ENCODE data around the gene VAT1L. TPM values are rescaled to one million over a fixed set of nuclear protein-coding genes. Genes with fewer than 3 reads are reported as not detected.

Gene VAT1L
- total and polyA plus RNA-seq, 2 donors (not counting 1 experiment from before 2014, with no cell fraction given), result 17.9 to 86.9 TPM

DNA sequence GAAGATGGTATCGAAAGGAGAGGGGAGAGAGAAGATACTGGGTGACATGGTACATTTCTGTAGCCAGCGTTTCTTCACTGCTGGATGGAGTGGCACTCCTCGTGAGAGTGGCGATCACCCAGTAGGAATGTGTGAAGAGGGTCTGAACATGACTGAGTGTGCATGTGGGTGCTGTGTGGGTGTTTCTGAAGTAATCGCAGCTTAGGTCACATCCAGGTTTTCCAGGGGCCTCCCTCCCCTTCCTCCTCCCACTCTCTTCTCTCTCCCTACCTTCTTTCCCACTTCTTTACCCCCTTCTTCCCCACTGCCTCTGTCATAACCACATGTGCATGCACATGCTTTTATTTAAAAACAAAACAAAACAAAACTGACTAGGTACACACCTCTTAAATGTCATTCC lies 235.8 kb downstream of the VAT1L start:
- Histone ChIP-seq H3K4me2 (ENCODE audit: extremely low read depth, insufficient read depth, low read length) (no peak overlapping the region), H4K20me1 (ENCODE audit: control insufficient read depth, extremely low read depth, insufficient read depth, low read length) (no peaks in the 10 kb centered on the region), H2AFZ (ENCODE audit: low read length) (no peak overlapping the region), H3K79me2 (ENCODE audit: control insufficient read depth, insufficient read depth, low read length) (no peaks in the 10 kb centered on the region), H3K36me3 (ENCODE audit: control insufficient read depth, insufficient read depth, low read length) (no peaks in the 10 kb centered on the region), H3K9ac (ENCODE audit: insufficient read depth, low read length) (no peak overlapping the region), H3K27me3 (ENCODE audit: control insufficient read depth, insufficient read depth, low read length) (no peaks in the 10 kb centered on the region), H3K4me1 (ENCODE audit: control insufficient read depth, extremely low read depth, insufficient read depth, low read length) (no peaks in the 10 kb centered on the region), H3K27ac (ENCODE audit: insufficient read depth, low read length) (no peak overlapping the region), H3K9me3 (ENCODE audit: control insufficient read depth, insufficient read depth, low read depth, low read length) (no peaks in the 10 kb centered on the region), H3K4me3 (replicated peaks in 1 of 4; ENCODE audit: control extremely low read depth in 1 of 4, insufficient read depth in 1 of 4, low read depth in 3 of 4, low read length in 4 of 4) (no peak overlapping the region)
- no peak for TF ChIP-seq EZH2 (IDR thresholded peaks at IDR 0.05; ENCODE audit: low read length, missing control alignments)
- TF ChIP-seq, protein P1, sequence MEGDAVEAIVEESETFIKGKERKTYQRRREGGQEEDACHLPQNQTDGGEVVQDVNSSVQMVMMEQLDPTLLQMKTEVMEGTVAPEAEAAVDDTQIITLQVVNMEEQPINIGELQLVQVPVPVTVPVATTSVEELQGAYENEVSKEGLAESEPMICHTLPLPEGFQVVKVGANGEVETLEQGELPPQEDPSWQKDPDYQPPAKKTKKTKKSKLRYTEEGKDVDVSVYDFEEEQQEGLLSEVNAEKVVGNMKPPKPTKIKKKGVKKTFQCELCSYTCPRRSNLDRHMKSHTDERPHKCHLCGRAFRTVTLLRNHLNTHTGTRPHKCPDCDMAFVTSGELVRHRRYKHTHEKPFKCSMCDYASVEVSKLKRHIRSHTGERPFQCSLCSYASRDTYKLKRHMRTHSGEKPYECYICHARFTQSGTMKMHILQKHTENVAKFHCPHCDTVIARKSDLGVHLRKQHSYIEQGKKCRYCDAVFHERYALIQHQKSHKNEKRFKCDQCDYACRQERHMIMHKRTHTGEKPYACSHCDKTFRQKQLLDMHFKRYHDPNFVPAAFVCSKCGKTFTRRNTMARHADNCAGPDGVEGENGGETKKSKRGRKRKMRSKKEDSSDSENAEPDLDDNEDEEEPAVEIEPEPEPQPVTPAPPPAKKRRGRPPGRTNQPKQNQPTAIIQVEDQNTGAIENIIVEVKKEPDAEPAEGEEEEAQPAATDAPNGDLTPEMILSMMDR (conservative IDR thresholded peaks at IDR 0.05 in 1 of 2, IDR thresholded peaks at IDR 0.05 in 1 of 2; ENCODE audit: low read depth in 1 of 2, low read length in 2 of 2), result no peak
- DNase-seq (ENCODE audit: low read depth in 2 of 2), result no peak

DNA sequence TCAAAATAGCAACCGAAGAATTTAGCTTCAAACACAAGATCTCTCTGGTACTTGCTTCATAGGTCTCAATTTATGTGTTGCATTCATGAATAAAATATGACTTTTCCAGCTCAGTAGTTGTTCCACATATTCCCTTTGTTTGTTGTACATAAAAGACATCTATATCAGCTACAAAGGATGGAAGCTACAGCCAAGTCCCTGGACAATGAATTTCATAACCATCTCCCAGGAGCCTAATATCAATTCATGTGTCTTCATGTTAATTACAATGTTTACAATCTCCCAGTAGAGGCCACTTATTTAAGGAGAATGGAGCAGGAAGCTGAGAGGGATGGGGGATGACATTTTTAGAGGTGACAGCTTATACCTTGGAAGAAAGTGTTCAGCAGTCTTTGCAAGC lies 237.3 kb downstream of the VAT1L start:
- Histone ChIP-seq H4K20me1 (ENCODE audit: control insufficient read depth, extremely low read depth, insufficient read depth, low read length) (no peaks in the 10 kb centered on the region), H2AFZ (ENCODE audit: low read length) (no peak overlapping the region), H3K27ac (ENCODE audit: insufficient read depth, low read length) (no peak overlapping the region), H3K9ac (ENCODE audit: insufficient read depth, low read length) (no peak overlapping the region), H3K4me2 (ENCODE audit: extremely low read depth, insufficient read depth, low read length) (no peak overlapping the region), H3K27me3 (ENCODE audit: control insufficient read depth, insufficient read depth, low read length) (no peaks in the 10 kb centered on the region), H3K4me3 (replicated peaks in 1 of 4; ENCODE audit: control extremely low read depth in 1 of 4, insufficient read depth in 1 of 4, low read depth in 3 of 4, low read length in 4 of 4) (no peak overlapping the region), H3K36me3 (ENCODE audit: control insufficient read depth, insufficient read depth, low read length) (no peaks in the 10 kb centered on the region), H3K79me2 (ENCODE audit: control insufficient read depth, insufficient read depth, low read length) (no peaks in the 10 kb centered on the region), H3K4me1 (ENCODE audit: control insufficient read depth, extremely low read depth, insufficient read depth, low read length) (no peaks in the 10 kb centered on the region), H3K9me3 (ENCODE audit: control insufficient read depth, insufficient read depth, low read depth, low read length) (no peaks in the 10 kb centered on the region)
- no peak for DNase-seq (ENCODE audit: low read depth in 2 of 2)
- no peak for TF ChIP-seq EZH2 (IDR thresholded peaks at IDR 0.05; ENCODE audit: low read length, missing control alignments)
- TF ChIP-seq, protein P1 (conservative IDR thresholded peaks at IDR 0.05 in 1 of 2, IDR thresholded peaks at IDR 0.05 in 1 of 2; ENCODE audit: low read depth in 1 of 2, low read length in 2 of 2), result no peak

DNA sequence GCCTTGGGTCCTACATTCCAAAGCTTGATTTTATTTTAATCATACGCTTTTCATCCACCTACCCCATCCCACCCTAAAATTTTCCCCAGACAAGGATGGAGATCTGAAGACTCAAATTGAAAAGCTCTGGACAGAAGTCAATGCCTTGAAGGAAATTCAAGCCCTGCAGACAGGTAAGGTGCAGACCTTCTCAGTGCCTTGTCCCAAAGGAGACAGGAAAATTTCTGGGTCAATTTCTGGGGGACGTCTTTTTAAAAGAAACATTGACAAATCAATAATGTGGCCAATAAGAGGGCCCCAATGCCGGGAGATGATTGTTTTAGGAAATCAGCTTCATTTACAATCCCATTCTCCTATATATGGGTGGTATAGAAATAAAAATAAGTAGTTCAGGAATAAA lies 239.7 kb downstream of the VAT1L start:
- no peaks in the 10 kb centered on the region for H3K4me1 ChIP-seq (ENCODE audit: control insufficient read depth, extremely low read depth, insufficient read depth, low read length)
- no peaks in the 10 kb centered on the region for H4K20me1 ChIP-seq (ENCODE audit: control insufficient read depth, extremely low read depth, insufficient read depth, low read length)
- H3K9me3 ChIP-seq (ENCODE audit: control insufficient read depth, insufficient read depth, low read depth, low read length), result no peaks in the 10 kb centered on the region
- no peak overlapping the region for H3K27ac ChIP-seq (ENCODE audit: insufficient read depth, low read length)
- H3K9ac ChIP-seq (ENCODE audit: insufficient read depth, low read length), result no peak overlapping the region
- no peak overlapping the region for H2AFZ ChIP-seq (ENCODE audit: low read length)
- no peaks in the 10 kb centered on the region for H3K79me2 ChIP-seq (ENCODE audit: control insufficient read depth, insufficient read depth, low read length)
- no peak overlapping the region for H3K4me2 ChIP-seq (ENCODE audit: extremely low read depth, insufficient read depth, low read length)
- DNase-seq (ENCODE audit: low read depth in 2 of 2), result no peak
- H3K36me3 ChIP-seq (ENCODE audit: control insufficient read depth, insufficient read depth, low read length), result no peaks in the 10 kb centered on the region
- H3K27me3 ChIP-seq (ENCODE audit: control insufficient read depth, insufficient read depth, low read length), result no peaks in the 10 kb centered on the region
- H3K4me3 ChIP-seq (replicated peaks in 1 of 4; ENCODE audit: control extremely low read depth in 1 of 4, insufficient read depth in 1 of 4, low read depth in 3 of 4, low read length in 4 of 4), result no peak overlapping the region
- TF ChIP-seq, protein P1 (conservative IDR thresholded peaks at IDR 0.05 in 1 of 2, IDR thresholded peaks at IDR 0.05 in 1 of 2; ENCODE audit: low read depth in 1 of 2, low read length in 2 of 2), result no peak
- no peak for TF ChIP-seq EZH2 (IDR thresholded peaks at IDR 0.05; ENCODE audit: low read length, missing control alignments)

Other genes with a start within 250 kb of the VAT1L start
- 8.7 and 21.5 TPM in 2 replicates for gene NUDT7, start 66.0 kb upstream of the VAT1L start, total RNA-seq
- gene NUDT7, start 66.0 kb upstream of the VAT1L start, polyA plus RNA-seq, result 13.7 and 15.2 TPM in 2 replicates
- gene CLEC3A, start 234.0 kb downstream of the VAT1L start, total RNA-seq, result not detected in 2 replicates
- gene CLEC3A, start 234.0 kb downstream of the VAT1L start, polyA plus RNA-seq, result not detected in 2 replicates